NCI-H1694 (cell line): ENCODE measurements around the gene RAB7A.
"Not testable (repeated sequence)": the region's sequence is repeated elsewhere in the genome, so short reads cannot be mapped to it uniquely, and the experiment has no call there.

Experiments
- DNase-seq: peaks from one replicate; lab custom pipeline; 2025; lab: John Stamatoyannopoulos, UW

The RAB7A gene

GRCh38 chr3:128820252-128820839 lies 94.4 kb downstream of the RAB7A start:
- no peak for DNase-seq

- no peak for DNase-seq
Observed at GRCh38 chr3:128823008-128823407, 97.0 kb downstream of the RAB7A start.

- no peak for DNase-seq
Observed at GRCh38 chr3:128823631-128824030, 97.6 kb downstream of the RAB7A start.

- DNase-seq, result no peak
Observed at GRCh38 chr3:128824132-128824850, 98.3 kb downstream of the RAB7A start.

- DNase-seq, result no peak
Observed at GRCh38 chr3:128825117-128825725, 99.2 kb downstream of the RAB7A start.

- DNase-seq, result not testable (repeated sequence)
Observed at GRCh38 chr3:128829087-128829486, 103.1 kb downstream of the RAB7A start.

GRCh38 chr3:128829925-128830625 lies 104.1 kb downstream of the RAB7A start:
- DNase-seq, result not testable (repeated sequence)

GRCh38 chr3:128830762-128831161 lies 104.8 kb downstream of the RAB7A start:
- DNase-seq, result not testable (repeated sequence)

- DNase-seq, result not testable (repeated sequence)
Observed at GRCh38 chr3:128832979-128833378, 107.0 kb downstream of the RAB7A start.

GRCh38 chr3:128835096-128835495 lies 109.1 kb downstream of the RAB7A start:
- no peak for DNase-seq

GRCh38 chr3:128841926-128842920 lies 116.2 kb downstream of the RAB7A start:
- no peak for DNase-seq

GRCh38 chr3:128844502-128844901 lies 118.5 kb downstream of the RAB7A start:
- no peak for DNase-seq

- DNase-seq, result no peak
Observed at GRCh38 chr3:128845119-128845777, 119.3 kb downstream of the RAB7A start.

- DNase-seq, result peak; percentile 55
Observed at GRCh38 chr3:128845778-128846485, 119.9 kb downstream of the RAB7A start.

GRCh38 chr3:128846486-128846891 lies 120.5 kb downstream of the RAB7A start:
- DNase-seq, result no peak

- DNase-seq, result no peak
Observed at GRCh38 chr3:128847666-128848370, 121.8 kb downstream of the RAB7A start.

GRCh38 chr3:128848936-128849335 lies 123.0 kb downstream of the RAB7A start:
- no peak for DNase-seq

GRCh38 chr3:128849911-128850455 lies 124.0 kb downstream of the RAB7A start:
- DNase-seq, result no peak

- no peak for DNase-seq
Observed at GRCh38 chr3:128850544-128850943, 124.6 kb downstream of the RAB7A start.
